HepG2 (cell line): Measurements from ENCODE around the gene SCN8A. TPM values are rescaled to one million over a fixed set of nuclear protein-coding genes. Genes with fewer than 3 reads are reported as not detected.

Source experiments
- ATAC-seq: fragments of 200-7000 bp; cut with Tn5 transposase; 3 replicates; pipeline ENCODE4 v1.9.1; 2020; ENCODE audit warnings: mild to moderate bottlenecking, moderate library complexity
- BruUV-seq: library from RNA; stranded (reverse); fragments of 400-500 nt; replicated peaks from 2 replicates; lab custom pipeline; 2021; lab: Mats Ljungman, UMichigan
- CTCF ChIA-PET: fragments of 300-600 bp; formaldehyde crosslinking; extraction: SDS; loops from one replicate; lab custom pipeline; 2021; ENCODE audit warnings: low total read pairs, inconsistent platforms, low intra/inter-chr PET ratio; lab: Yijun Ruan, JAX
- POLR2A ChIA-PET: fragments of 350-600 bp; sonication (Branson Sonifier 250); formaldehyde crosslinking; loops from one replicate; lab custom pipeline; 2020; ENCODE audit warnings: antibody characterized with exemption, inconsistent platforms; lab: Yijun Ruan, JAX
- DNase-seq: peaks from one replicate; pipeline ENCODE4 v3.0.0-alpha.2; 2015; ENCODE audit warnings: low spot score
- FAIRE-seq: peaks from 3 replicates; lab custom pipeline; 2011; peaks lifted over from hg19 to GRCh38; lab: Jason Lieb, UNC
- H2AFZ ChIP-seq: one replicate; pipeline ENCODE4 v1.6.1; 2011; ENCODE audit warnings: low read length, inconsistent platforms
- H3K27ac ChIP-seq: fragments of 300-600 bp; 3 replicates; pipeline ENCODE4 v1.8.0; 2011; ENCODE audit warnings: mixed run types, mild to moderate bottlenecking, mixed read lengths, low read length, inconsistent platforms; ENCODE audit not compliant: insufficient read depth; ENCODE audit errors: extremely low read length
- H3K27me3 ChIP-seq, 2 experiments: fragments of 200-600 bp in 1 of 2; 2 replicates in 1 of 2; 3 replicates in 1 of 2; pipeline versions ENCODE4 v1.6.0 to v1.8.0; 2011; ENCODE audit warnings: low read length in 2 of 2, mild to moderate bottlenecking in 2 of 2, moderate library complexity in 2 of 2, inconsistent platforms in 1 of 2; ENCODE audit not compliant: insufficient read depth in 2 of 2, control insufficient read depth in 1 of 2
- H3K36me3 ChIP-seq, 2 experiments: fragments of 200-600 bp in 1 of 2; replicated peaks in 1 of 2; 2 replicates in 1 of 2; 3 replicates in 1 of 2; pipeline versions ENCODE4 v1.5.1 to v1.8.0; 2011; ENCODE audit warnings: low read length in 2 of 2, inconsistent platforms in 1 of 2; ENCODE audit not compliant: insufficient read depth in 2 of 2, control insufficient read depth in 1 of 2
- H3K4me1 ChIP-seq: 2 replicates; pipeline ENCODE4 v1.5.1; 2012; ENCODE audit warnings: low read length, inconsistent platforms; ENCODE audit not compliant: insufficient read depth
- H3K4me2 ChIP-seq: 2 replicates; pipeline ENCODE4 v1.6.0; 2011; ENCODE audit warnings: low read depth, low read length, inconsistent platforms
- H3K4me3 ChIP-seq, 3 experiments: fragments of 200-600 bp in 1 of 3; sonication (generic), shearing (Covaris generic) in 1 of 3; replicated peaks in 1 of 3; 2 replicates each; pipeline ENCODE4 v1.5.1; 2011 to 2016; ENCODE audit warnings: low read length in 3 of 3, inconsistent platforms in 2 of 3, low read depth in 2 of 3, mild to moderate bottlenecking in 2 of 3, control low read depth in 1 of 3, mixed read lengths in 1 of 3; ENCODE audit not compliant: insufficient read depth in 1 of 3
- H3K79me2 ChIP-seq: one replicate; pipeline ENCODE4 v1.6.1; 2011; ENCODE audit warnings: low read length, inconsistent platforms; ENCODE audit not compliant: insufficient read depth
- H3K9ac ChIP-seq: 2 replicates; pipeline ENCODE4 v1.6.0; 2011; ENCODE audit warnings: mild to moderate bottlenecking, low read depth, low read length, inconsistent platforms; ENCODE audit not compliant: insufficient read depth
- H3K9me3 ChIP-seq: 2 replicates; pipeline ENCODE4 v1.5.1; 2012; ENCODE audit warnings: mild to moderate bottlenecking, low read length
- H4K20me1 ChIP-seq: 2 replicates; pipeline ENCODE4 v1.6.0; 2011; ENCODE audit warnings: inconsistent platforms, mild to moderate bottlenecking, low read length, moderate library complexity; ENCODE audit not compliant: insufficient read depth
- ATF1 ChIP-seq: IDR thresholded peaks from 2 replicates; pipeline ENCODE4 v1.6.1; 2016; ENCODE audit warnings: mild to moderate bottlenecking, control low read depth
- ATF7-NPFF ChIP-seq: sonication (generic); formaldehyde crosslinking; IDR thresholded peaks from 2 replicates; pipeline ENCODE4 v1.8.1; 2023; ENCODE audit warnings: mild to moderate bottlenecking, low read depth, missing genetic modification reagents, moderate library complexity
- CCAR2 ChIP-seq: fragments of 200-400 bp; formaldehyde crosslinking; optimal IDR thresholded peaks from 2 replicates; pipeline ENCODE3; 2018; ENCODE audit warnings: low read depth, mild to moderate bottlenecking, low read length, moderate library complexity
- CENPT ChIP-seq: sonication (generic); formaldehyde crosslinking; IDR thresholded peaks from 2 replicates; pipeline ENCODE4 v1.8.0; 2022; ENCODE audit warnings: low read depth, mild to moderate bottlenecking, moderate library complexity, missing genetic modification reagents
- ERF ChIP-seq: IDR thresholded peaks from 2 replicates; pipeline ENCODE4 v1.6.1; 2018; ENCODE audit warnings: missing biosample characterization, missing genetic modification reagents
- EZH2 ChIP-seq: conservative IDR thresholded peaks from 2 replicates; pipeline ENCODE4 v1.6.1; 2012; ENCODE audit warnings: mild to moderate bottlenecking, low read depth, low read length, moderate library complexity
- FOXJ3 ChIP-seq: sonication (generic); formaldehyde crosslinking; IDR thresholded peaks from 2 replicates; pipeline ENCODE4 v1.4.0; 2020; ENCODE audit warnings: missing genetic modification reagents, mild to moderate bottlenecking, borderline replicate concordance
- JDP2 ChIP-seq: sonication (generic); formaldehyde crosslinking; IDR thresholded peaks from 2 replicates; pipeline ENCODE4 v1.8.1; 2022; ENCODE audit warnings: missing genetic modification reagents, borderline replicate concordance
- MAFK ChIP-seq, 2 experiments: IDR thresholded peaks in 1 of 2; conservative IDR thresholded peaks in 1 of 2; 2 replicates each; pipeline ENCODE4 v1.6.1; 2011; ENCODE audit warnings: improper control_type of control experiment in 2 of 2, low read length in 2 of 2
- NFAT5 ChIP-seq: sonication (generic); formaldehyde crosslinking; IDR thresholded peaks from 2 replicates; pipeline ENCODE4 v1.4.0; 2020; ENCODE audit warnings: missing genetic modification reagents
- SAFB2 ChIP-seq: sonication (generic); formaldehyde crosslinking; IDR thresholded peaks from 2 replicates; pipeline ENCODE4 v1.5.1; 2020; ENCODE audit warnings: missing genetic modification reagents, low read depth, mild to moderate bottlenecking, borderline replicate concordance
- ZNF766 ChIP-seq: sonication (generic); formaldehyde crosslinking; IDR thresholded peaks from 2 replicates; pipeline ENCODE4 v1.5.0; 2020; ENCODE audit warnings: missing genetic modification reagents, borderline replicate concordance
- WGBS: methylation state at CpG from one replicate; pipeline ENCODE4 v1.1.6; 2017; ENCODE audit warnings: low lambda C conversion rate; 5-methylcytosine and 5-hydroxymethylcytosine counted together
- in situ Hi-C: cut with HindIII; loops from 2 replicates; pipeline ENCODE4 v1.10.0; 2017; ENCODE audit warnings: low pct_unique_long_range_greater_than_20kb; ENCODE audit not compliant: extremely low pct_ligation_motif_present
- intact Hi-C: fragments of 100-400 bp; cut with micrococcal nuclease; formaldehyde crosslinking; loops from one replicate; pipeline ENCODE4 v1.10.0; 2022; ENCODE audit not compliant: unreplicated experiment
- polyA plus RNA-seq, 8 experiments: library from polyadenylated mRNA; depleted of rRNA in 3 of 8; stranded (reverse) in 7 of 8; unstranded in 1 of 8; fragments of >200 nt; fragmentation: Illumina TruSeq in 4 of 8; extraction: Trizol in 4 of 8; gene quantifications; 2 replicates each; pipeline versions ENCODE4 v1.2.1 to v1.2.3, GENCODE V29; 2011 to 2016; ENCODE audit warnings: low read depth in 4 of 8, missing spikeins in 1 of 8, mixed read lengths in 1 of 8; ENCODE audit not compliant: insufficient read depth in 1 of 8
- total RNA-seq, 5 experiments: library from RNA; depleted of rRNA; stranded (reverse); fragments of >200 nt; fragmentation: Illumina TruSeq; extraction: Trizol; gene quantifications; 2 replicates each; pipeline ENCODE4 v1.2.3, GENCODE V29; 2016; ENCODE audit warnings: low read depth in 1 of 5

SCN8A gene
- total and polyA plus RNA-seq, 2 of the 13 experiments (the other 11 are each of a cell fraction or from before 2014, with no cell fraction given), result 0.57 to 1.4 TPM

GRCh38 chr12:51676875-51677274 is 85.8 kb downstream of the SCN8A start:
- 6% methylated on average over 2 of the region's 2 CpGs for WGBS
- TF ChIP-seq SAFB2 (CRISPR knock-in tag) (no peak), ATF7-NPFF (no peak), ERF (no peak), FOXJ3 (CRISPR knock-in tag) (no peak), JDP2 (CRISPR knock-in tag) (no peak), CCAR2 (no peak), EZH2 (no peak), ATF1 (CRISPR knock-in tag) (no peak), MAFK (conservative IDR thresholded peaks at IDR 0.05 in 1 of 2, IDR thresholded peaks at IDR 0.05 in 1 of 2; ENCODE audit: low read length in 2 of 2) (no peak), ZNF766 (CRISPR knock-in tag) (no peak), CENPT (CRISPR knock-in tag) (no peak), NFAT5 (CRISPR knock-in tag) (no peak)
- TF ChIP-seq, all 625 proteins: peak for 0
- no peaks in the 10 kb centered on the region for H3K4me1 ChIP-seq
- no peaks in the 10 kb centered on the region for H3K9me3 ChIP-seq
- no peaks in the 10 kb centered on the region for H3K79me2 ChIP-seq
- FAIRE-seq, result no peak
- H4K20me1 ChIP-seq, result no peaks in the 10 kb centered on the region
- no peak overlapping the region for H3K4me2 ChIP-seq
- H3K36me3 ChIP-seq, result no peaks in the 10 kb centered on the region
- no TSS peak for BruUV-seq
- in situ Hi-C loops (no loop called here), intact Hi-C loops (no loop called here)
- DNase-seq, result no peak
- no peak overlapping the region for H3K27ac ChIP-seq
- H3K4me3 ChIP-seq, result no peak overlapping the region
- H3K27me3 ChIP-seq, result no peaks in the 10 kb centered on the region
- no peak overlapping the region for H2AFZ ChIP-seq
- ChIA-PET POLR2A (no interaction called here), CTCF (no interaction called here)
- no peak overlapping the region for H3K9ac ChIP-seq
- no peak for ATAC-seq
